H9 (cell line): ENCODE measurements around the gene EDN1. TPM values are rescaled to one million over a fixed set of nuclear protein-coding genes. Genes with fewer than 3 reads are reported as not detected.

ENCODE experiments used
- DNase-seq: peaks from one replicate; pipeline ENCODE4 v3.0.0-alpha.2; 2017
- H2AFZ ChIP-seq: one replicate; pipeline ENCODE4 v1.6.1; 2013; ENCODE audit warnings: mild to moderate bottlenecking, low read length, control low read depth, moderate library complexity
- H2AK5ac ChIP-seq: 2 replicates; pipeline ENCODE4 v1.6.1; 2013; ENCODE audit warnings: low read length, control low read depth, mixed read lengths; ENCODE audit not compliant: insufficient read length
- H2BK120ac ChIP-seq: one replicate; pipeline ENCODE4 v1.6.1; 2013; ENCODE audit warnings: low read depth, mild to moderate bottlenecking, low read length, control low read depth, inconsistent platforms; ENCODE audit not compliant: poor library complexity, severe bottlenecking
- H2BK12ac ChIP-seq: 2 replicates; pipeline ENCODE4 v1.6.1; 2013; ENCODE audit warnings: low read length, control low read depth, mixed read lengths, low read depth; ENCODE audit not compliant: insufficient read length
- H2BK15ac ChIP-seq: 2 replicates; pipeline ENCODE4 v1.6.1; 2013; ENCODE audit warnings: low read depth, low read length, control low read depth
- H2BK20ac ChIP-seq: one replicate; pipeline ENCODE4 v1.6.1; 2013; ENCODE audit warnings: low read depth, mild to moderate bottlenecking, low read length, control low read depth, inconsistent platforms; ENCODE audit not compliant: poor library complexity, severe bottlenecking
- H2BK5ac ChIP-seq: 2 replicates; pipeline ENCODE4 v1.6.1; 2013; ENCODE audit warnings: low read length, control low read depth, mixed read lengths; ENCODE audit not compliant: insufficient read length
- H3K14ac ChIP-seq: 2 replicates; pipeline ENCODE4 v1.6.1; 2013; ENCODE audit warnings: low read length, control low read depth; ENCODE audit not compliant: insufficient read depth
- H3K18ac ChIP-seq: 2 replicates; pipeline ENCODE4 v1.6.1; 2013; ENCODE audit warnings: low read depth, mild to moderate bottlenecking, mixed read lengths, low read length, control low read depth; ENCODE audit not compliant: insufficient read length
- H3K23ac ChIP-seq: 2 replicates; pipeline ENCODE4 v1.6.1; 2013; ENCODE audit warnings: low read length, control low read depth, mixed read lengths, low read depth; ENCODE audit not compliant: insufficient read length
- H3K23me2 ChIP-seq: 2 replicates; pipeline ENCODE4 v1.6.1; 2013; ENCODE audit warnings: low read depth, mild to moderate bottlenecking, mixed read lengths, low read length, control low read depth; ENCODE audit not compliant: insufficient read length, poor library complexity, severe bottlenecking
- H3K27ac ChIP-seq: 2 replicates; pipeline ENCODE4 v1.5.1; 2013; ENCODE audit warnings: low read length, control low read depth, mixed read lengths, low read depth; ENCODE audit not compliant: insufficient read length
- H3K27me3 ChIP-seq: 2 replicates; pipeline ENCODE4 v1.6.1; 2013; ENCODE audit warnings: low read length, control low read depth, inconsistent platforms; ENCODE audit not compliant: insufficient read depth
- H3K4ac ChIP-seq: 2 replicates; pipeline ENCODE4 v1.6.1; 2013; ENCODE audit warnings: low read depth, mild to moderate bottlenecking, control low read depth, inconsistent platforms, low read length, moderate library complexity
- H3K4me1 ChIP-seq: 2 replicates; pipeline ENCODE4 v1.6.1; 2013; ENCODE audit warnings: low read length, control low read depth, inconsistent platforms; ENCODE audit not compliant: insufficient read depth
- H3K4me2 ChIP-seq: 2 replicates; pipeline ENCODE4 v1.6.1; 2013; ENCODE audit warnings: low read length, control low read depth, mixed read lengths; ENCODE audit not compliant: insufficient read length, insufficient read depth
- H3K56ac ChIP-seq: 2 replicates; pipeline ENCODE4 v1.6.1; 2013; ENCODE audit warnings: low read depth, mild to moderate bottlenecking, mixed read lengths, low read length, control low read depth; ENCODE audit not compliant: insufficient read length
- H3K79me1 ChIP-seq: 2 replicates; pipeline ENCODE4 v1.6.1; 2013; ENCODE audit warnings: low read depth, mild to moderate bottlenecking, moderate library complexity, low read length, control low read depth, inconsistent platforms; ENCODE audit not compliant: insufficient read depth, poor library complexity, severe bottlenecking
- H3K79me2 ChIP-seq: 2 replicates; pipeline ENCODE4 v1.6.1; 2013; ENCODE audit warnings: low read length, control low read depth, inconsistent platforms; ENCODE audit not compliant: insufficient read depth
- H3K9ac ChIP-seq: 2 replicates; pipeline ENCODE4 v1.6.1; 2013; ENCODE audit warnings: low read length, control low read depth, mixed read lengths; ENCODE audit not compliant: insufficient read length; ENCODE audit errors: extremely low read depth
- H3K9me3 ChIP-seq: one replicate; pipeline ENCODE4 v1.6.1; 2013; ENCODE audit warnings: low read depth, low read length, inconsistent platforms; ENCODE audit not compliant: control insufficient read depth
- H3T11ph ChIP-seq: one replicate; pipeline ENCODE4 v1.6.1; 2013; ENCODE audit warnings: mild to moderate bottlenecking, low read length, control low read depth, inconsistent platforms
- H4K20me1 ChIP-seq: one replicate; pipeline ENCODE4 v1.6.1; 2013; ENCODE audit not compliant: control insufficient read depth, insufficient read length, insufficient read depth
- H4K5ac ChIP-seq: 2 replicates; pipeline ENCODE4 v1.6.1; 2013; ENCODE audit warnings: low read depth, mild to moderate bottlenecking, mixed read lengths, low read length, control low read depth; ENCODE audit not compliant: insufficient read length
- H4K8ac ChIP-seq: replicated peaks from 2 replicates; pipeline ENCODE4 v1.6.1; 2013; ENCODE audit warnings: low read length, control low read depth, mixed read lengths, low read depth; ENCODE audit not compliant: insufficient read length
- H4K91ac ChIP-seq: 2 replicates; pipeline ENCODE4 v1.6.1; 2013; ENCODE audit warnings: low read depth, mild to moderate bottlenecking, moderate library complexity, mixed read lengths, low read length, control low read depth; ENCODE audit not compliant: insufficient read length
- H3K27ac Mint-ChIP-seq, 3 experiments: 2 replicates in 2 of 3; 3 replicates in 1 of 3; pipeline ENCODE4 v1.8.0; 2020 to 2021; ENCODE audit warnings: mixed read lengths in 3 of 3, mild to moderate bottlenecking in 1 of 3, moderate library complexity in 1 of 3
- H3K27me3 Mint-ChIP-seq: 2 replicates; pipeline ENCODE4 v1.8.0; 2021; ENCODE audit warnings: low read depth, mild to moderate bottlenecking, moderate library complexity, mixed read lengths
- H3K36me3 Mint-ChIP-seq, 3 experiments: 2 replicates in 2 of 3; 3 replicates in 1 of 3; pipeline ENCODE4 v1.8.0; 2020 to 2021; ENCODE audit warnings: low read depth in 3 of 3, mixed read lengths in 3 of 3; ENCODE audit not compliant: insufficient read depth in 1 of 3
- H3K4me1 Mint-ChIP-seq, 2 experiments: 2 replicates each; pipeline ENCODE4 v1.8.0; 2020; ENCODE audit warnings: mixed read lengths in 2 of 2
- H3K4me3 Mint-ChIP-seq, 2 experiments: 2 replicates in 1 of 2; 3 replicates in 1 of 2; pipeline ENCODE4 v1.8.0; 2020 to 2021; ENCODE audit warnings: mild to moderate bottlenecking in 2 of 2, mixed read lengths in 2 of 2, moderate library complexity in 1 of 2
- H3K9me3 Mint-ChIP-seq, 2 experiments: 2 replicates in 1 of 2; 3 replicates in 1 of 2; pipeline ENCODE4 v1.8.0; 2020; ENCODE audit warnings: mild to moderate bottlenecking in 2 of 2, mixed read lengths in 2 of 2, moderate library complexity in 1 of 2
- CTCF ChIP-seq: fragments of 200-600 bp; sonication (generic); conservative IDR thresholded peaks from 3 replicates; pipeline ENCODE4 v1.8.0; 2021; ENCODE audit warnings: antibody characterized with exemption, mild to moderate bottlenecking
- WGBS: extraction: QIAGEN DNeasy Blood & Tissue Kit; methylation state at CpG from one replicate; pipeline ENCODE4 v1.1.7; 2013; ENCODE audit warnings: missing lambda C conversion rate, low lambda C conversion rate, mixed read lengths; ENCODE audit not compliant: insufficient read length; ENCODE audit errors: extremely low coverage; 5-methylcytosine and 5-hydroxymethylcytosine counted together
- total RNA-seq: library from RNA; stranded (reverse); gene quantifications from 2 replicates; pipeline ENCODE4 v1.2.1, GENCODE V29; 2021

Gene EDN1
- total RNA-seq, 1 experiment from 2014 or later, result 2.1 TPM

DNA sequence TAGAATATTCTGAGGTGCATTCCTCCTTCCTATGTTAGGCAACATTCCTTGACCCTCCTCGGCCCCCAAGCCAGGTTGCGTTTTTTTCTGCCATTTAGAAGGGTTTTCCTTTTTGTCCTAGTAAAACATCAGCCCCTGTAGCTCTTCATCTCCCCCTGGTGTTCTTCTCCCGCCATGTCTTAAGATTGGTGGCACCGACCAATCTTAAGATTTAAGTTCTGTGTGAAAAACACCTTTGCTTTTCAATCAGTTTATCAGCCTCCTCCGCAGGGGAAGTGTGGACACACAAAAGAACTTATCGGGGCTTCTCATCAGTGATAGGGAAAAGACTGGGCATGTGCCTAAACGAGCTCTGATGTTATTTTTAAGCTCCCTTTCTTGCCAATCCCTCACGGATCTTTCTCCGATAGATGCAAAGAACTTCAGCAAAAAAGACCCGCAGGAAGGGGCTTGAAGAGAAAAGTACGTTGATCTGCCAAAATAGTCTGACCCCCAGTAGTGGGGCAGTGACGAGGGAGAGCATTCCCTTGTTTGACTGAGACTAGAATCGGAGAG, 719 bp upstream of the EDN1 start:
- no peak overlapping the region for H2BK20ac ChIP-seq
- H2BK5ac ChIP-seq, result no peak overlapping the region
- H3K27me3 ChIP-seq, result no peaks in the 10 kb centered on the region; the same call in 1 of the 2 replicates
- peak overlapping the region; percentile 98 for H3K4me2 ChIP-seq
- peak overlapping the region; percentile 96 for H2AFZ ChIP-seq
- H3K4me1 ChIP-seq, result no peaks in the 10 kb centered on the region; the same call in 1 of the 2 replicates
- H3K56ac ChIP-seq, result no peak overlapping the region
- H3K36me3 Mint-ChIP-seq, result peaks cover 0 to 15% (median 0%) of the 10 kb centered on the region in 3 experiments; a peak in 3 of 7 replicates
- H3K27ac Mint-ChIP-seq, result no peak overlapping the region
- H3K4ac ChIP-seq, result no peak overlapping the region
- no peaks in the 10 kb centered on the region for H4K20me1 ChIP-seq
- no peak overlapping the region for H4K8ac ChIP-seq
- H2AK5ac ChIP-seq, result no peak overlapping the region
- H3K18ac ChIP-seq, result no peak overlapping the region
- H3K79me2 ChIP-seq, result no peaks in the 10 kb centered on the region
- no peak overlapping the region for H2BK12ac ChIP-seq
- no CpG with 5 or more reads among the region's 13 CpGs for WGBS
- H3K9ac ChIP-seq, result no peak overlapping the region
- no peaks in the 10 kb centered on the region for H3K9me3 ChIP-seq
- peak overlapping the region; percentile 75 to 84 for H3K4me3 Mint-ChIP-seq
- H3K9me3 Mint-ChIP-seq, result no peaks in the 10 kb centered on the region; a peak in 1 of 5 replicates
- no peak overlapping the region for H2BK120ac ChIP-seq
- H3T11ph ChIP-seq, result no peak overlapping the region
- no peaks in the 10 kb centered on the region for H3K79me1 ChIP-seq
- H4K91ac ChIP-seq, result no peak overlapping the region
- H3K27me3 Mint-ChIP-seq, result peaks cover 21% of the 10 kb centered on the region
- H4K5ac ChIP-seq, result no peak overlapping the region
- no peak overlapping the region for H3K27ac ChIP-seq
- H3K23ac ChIP-seq, result no peak overlapping the region
- H3K23me2 ChIP-seq, result peaks cover 9% of the 10 kb centered on the region
- peak; percentile 70 for DNase-seq
- no peak overlapping the region for H2BK15ac ChIP-seq
- peaks cover 50 to 52% of the 10 kb centered on the region in 2 experiments for H3K4me1 Mint-ChIP-seq
- H3K14ac ChIP-seq, result no peak overlapping the region
- peak; percentile 85 for TF ChIP-seq CTCF
